ENCODE measurements around the gene ZNF184.

ZNF184 gene

DNA sequence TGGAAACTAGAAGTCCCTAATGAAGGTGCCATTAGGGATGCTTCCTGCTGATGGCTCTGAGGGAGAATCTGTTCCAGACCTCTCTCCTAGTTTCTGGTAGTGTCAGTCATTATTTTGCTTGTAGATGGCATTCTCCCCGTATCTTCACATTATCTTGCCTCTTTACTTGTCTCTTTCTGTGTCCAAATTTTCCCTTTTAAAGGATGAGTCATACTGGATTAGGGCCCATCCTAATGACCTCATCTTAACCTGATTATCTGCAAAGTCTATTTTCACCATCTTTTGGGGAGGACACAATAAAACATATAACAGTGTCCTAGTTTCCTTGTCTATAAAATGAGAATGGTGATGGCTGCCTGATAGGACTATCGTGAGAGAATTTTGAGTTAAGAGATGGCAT, 57.0 kb downstream of the ZNF184 start:
- Histone ChIP-seq H3K4me3 (ENCODE audit: low read depth, low read length) (no peak overlapping the region), H3K14ac (ENCODE audit: low read length) (no peak overlapping the region), H3K79me1 (ENCODE audit: low read length) (no peaks in the 10 kb centered on the region), H3K79me2 (ENCODE audit: control insufficient read depth, insufficient read depth, low read length, poor library complexity) (no peaks in the 10 kb centered on the region), H2AK5ac (ENCODE audit: low read length) (no peak overlapping the region), H3K4me1 (ENCODE audit: control insufficient read depth in 1 of 2, insufficient read depth in 2 of 2, low read length in 2 of 2) (no peaks in the 10 kb centered on the region), H3K4ac (ENCODE audit: low read depth, low read length) (no peak overlapping the region), H3K23ac (ENCODE audit: low read length) (no peak overlapping the region), H3K27ac (ENCODE audit: low read depth, low read length) (no peak overlapping the region), H3K18ac (ENCODE audit: low read length) (no peak overlapping the region), H4K12ac (ENCODE audit: low read depth, low read length) (no peak overlapping the region), H3K4me2 (ENCODE audit: low read length) (no peak overlapping the region), H2BK120ac (ENCODE audit: insufficient read depth, low read length, poor library complexity) (no peak overlapping the region), H4K8ac (ENCODE audit: low read depth, low read length) (no peak overlapping the region), H3K36me3 (ENCODE audit: control insufficient read depth in 1 of 2, insufficient read depth in 2 of 2, low read length in 2 of 2) (no peaks in the 10 kb centered on the region), H3K27me3 (ENCODE audit: insufficient read depth, low read length) (no peaks in the 10 kb centered on the region), H2BK5ac (ENCODE audit: low read depth, low read length, poor library complexity) (no peak overlapping the region), H2AFZ (ENCODE audit: insufficient read depth, low read length, poor library complexity) (no peak overlapping the region), H2BK12ac (ENCODE audit: low read length) (no peak overlapping the region), H4K91ac (ENCODE audit: low read depth, low read length) (no peak overlapping the region), H3K9ac (ENCODE audit: low read length) (no peak overlapping the region), H3K9me3 (ENCODE audit: insufficient read depth, low read depth, low read length) (peaks cover 4% of the 10 kb centered on the region)
- no peak for DNase-seq
- WGBS (ENCODE audit: extremely low coverage, insufficient coverage, insufficient read length): no CpG with 5 or more reads among the region's 2 CpGs

DNA sequence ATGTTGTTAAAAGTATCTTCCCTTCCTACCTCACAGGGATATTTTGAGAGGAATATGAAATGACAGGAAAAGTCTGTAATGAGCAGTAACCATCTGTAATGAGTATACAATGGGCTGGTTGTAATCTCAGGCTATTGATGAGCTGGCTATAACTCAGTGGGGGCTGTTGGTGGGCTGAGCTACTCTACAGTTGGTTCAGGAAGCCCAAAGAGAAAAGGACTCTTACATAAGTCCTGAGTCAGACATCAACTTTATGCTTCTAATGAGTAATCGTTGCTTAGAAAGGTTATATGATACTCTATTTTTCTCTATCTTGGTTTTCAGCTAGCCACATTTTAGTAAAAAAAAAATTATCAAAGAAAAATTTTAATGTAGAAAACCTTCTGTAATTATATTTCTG, 57.9 kb downstream of the ZNF184 start:
- Histone ChIP-seq H3K4ac (ENCODE audit: low read depth, low read length) (no peak overlapping the region), H3K4me3 (ENCODE audit: low read depth, low read length) (no peak overlapping the region), H4K91ac (ENCODE audit: low read depth, low read length) (no peak overlapping the region), H3K36me3 (ENCODE audit: control insufficient read depth in 1 of 2, insufficient read depth in 2 of 2, low read length in 2 of 2) (no peaks in the 10 kb centered on the region), H2BK120ac (ENCODE audit: insufficient read depth, low read length, poor library complexity) (no peak overlapping the region), H4K12ac (ENCODE audit: low read depth, low read length) (no peak overlapping the region), H3K79me1 (ENCODE audit: low read length) (no peaks in the 10 kb centered on the region), H3K79me2 (ENCODE audit: control insufficient read depth, insufficient read depth, low read length, poor library complexity) (no peaks in the 10 kb centered on the region), H2BK5ac (ENCODE audit: low read depth, low read length, poor library complexity) (no peak overlapping the region), H2AFZ (ENCODE audit: insufficient read depth, low read length, poor library complexity) (no peak overlapping the region), H3K4me1 (ENCODE audit: control insufficient read depth in 1 of 2, insufficient read depth in 2 of 2, low read length in 2 of 2) (no peaks in the 10 kb centered on the region), H3K18ac (ENCODE audit: low read length) (no peak overlapping the region), H3K9me3 (ENCODE audit: insufficient read depth, low read depth, low read length) (peaks cover 4% of the 10 kb centered on the region), H3K4me2 (ENCODE audit: low read length) (no peak overlapping the region), H3K14ac (ENCODE audit: low read length) (no peak overlapping the region), H4K8ac (ENCODE audit: low read depth, low read length) (no peak overlapping the region), H3K23ac (ENCODE audit: low read length) (no peak overlapping the region), H2BK12ac (ENCODE audit: low read length) (no peak overlapping the region), H3K27ac (ENCODE audit: low read depth, low read length) (no peak overlapping the region), H3K9ac (ENCODE audit: low read length) (no peak overlapping the region), H3K27me3 (ENCODE audit: insufficient read depth, low read length) (no peaks in the 10 kb centered on the region), H2AK5ac (ENCODE audit: low read length) (no peak overlapping the region)
- no peak for DNase-seq
- WGBS (ENCODE audit: extremely low coverage, insufficient coverage, insufficient read length): no CpG with 5 or more reads among the region's 1 CpG

DNA sequence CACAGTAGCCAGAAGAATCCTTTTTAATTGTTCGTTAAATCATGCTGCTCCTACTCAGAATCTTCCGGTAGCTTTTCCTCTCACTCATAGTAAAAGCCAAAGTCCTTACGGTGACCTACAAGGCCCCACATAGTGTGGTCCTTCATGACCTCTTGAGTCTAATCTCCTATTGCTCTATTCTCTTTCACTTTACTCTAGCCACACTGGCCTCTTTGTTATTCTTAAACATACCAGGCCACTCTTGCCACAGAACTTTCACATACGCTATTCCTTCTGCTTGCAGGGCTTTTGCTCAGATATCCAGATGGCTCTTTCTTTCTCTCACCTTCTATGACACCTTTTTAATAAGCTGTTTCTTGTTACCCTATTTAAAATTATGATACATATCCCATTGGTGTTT, 58.6 kb downstream of the ZNF184 start:
- Histone ChIP-seq H3K4me1 (ENCODE audit: control insufficient read depth in 1 of 2, insufficient read depth in 2 of 2, low read length in 2 of 2) (no peaks in the 10 kb centered on the region), H3K23ac (ENCODE audit: low read length) (no peak overlapping the region), H3K4ac (ENCODE audit: low read depth, low read length) (no peak overlapping the region), H3K4me2 (ENCODE audit: low read length) (no peak overlapping the region), H4K91ac (ENCODE audit: low read depth, low read length) (no peak overlapping the region), H2AFZ (ENCODE audit: insufficient read depth, low read length, poor library complexity) (no peak overlapping the region), H3K79me2 (ENCODE audit: control insufficient read depth, insufficient read depth, low read length, poor library complexity) (no peaks in the 10 kb centered on the region), H3K14ac (ENCODE audit: low read length) (no peak overlapping the region), H4K8ac (ENCODE audit: low read depth, low read length) (no peak overlapping the region), H2BK120ac (ENCODE audit: insufficient read depth, low read length, poor library complexity) (no peak overlapping the region), H3K27ac (ENCODE audit: low read depth, low read length) (no peak overlapping the region), H3K4me3 (ENCODE audit: low read depth, low read length) (no peak overlapping the region), H2BK12ac (ENCODE audit: low read length) (no peak overlapping the region), H3K9ac (ENCODE audit: low read length) (no peak overlapping the region), H3K27me3 (ENCODE audit: insufficient read depth, low read length) (no peaks in the 10 kb centered on the region), H2AK5ac (ENCODE audit: low read length) (no peak overlapping the region), H3K18ac (ENCODE audit: low read length) (no peak overlapping the region), H4K12ac (ENCODE audit: low read depth, low read length) (no peak overlapping the region), H3K36me3 (ENCODE audit: control insufficient read depth in 1 of 2, insufficient read depth in 2 of 2, low read length in 2 of 2) (no peaks in the 10 kb centered on the region), H3K79me1 (ENCODE audit: low read length) (no peaks in the 10 kb centered on the region), H2BK5ac (ENCODE audit: low read depth, low read length, poor library complexity) (no peak overlapping the region), H3K9me3 (ENCODE audit: insufficient read depth, low read depth, low read length) (peaks cover 4% of the 10 kb centered on the region)
- DNase-seq: no peak
- no CpG with 5 or more reads among the region's 4 CpGs for WGBS (ENCODE audit: extremely low coverage, insufficient coverage, insufficient read length)

DNA sequence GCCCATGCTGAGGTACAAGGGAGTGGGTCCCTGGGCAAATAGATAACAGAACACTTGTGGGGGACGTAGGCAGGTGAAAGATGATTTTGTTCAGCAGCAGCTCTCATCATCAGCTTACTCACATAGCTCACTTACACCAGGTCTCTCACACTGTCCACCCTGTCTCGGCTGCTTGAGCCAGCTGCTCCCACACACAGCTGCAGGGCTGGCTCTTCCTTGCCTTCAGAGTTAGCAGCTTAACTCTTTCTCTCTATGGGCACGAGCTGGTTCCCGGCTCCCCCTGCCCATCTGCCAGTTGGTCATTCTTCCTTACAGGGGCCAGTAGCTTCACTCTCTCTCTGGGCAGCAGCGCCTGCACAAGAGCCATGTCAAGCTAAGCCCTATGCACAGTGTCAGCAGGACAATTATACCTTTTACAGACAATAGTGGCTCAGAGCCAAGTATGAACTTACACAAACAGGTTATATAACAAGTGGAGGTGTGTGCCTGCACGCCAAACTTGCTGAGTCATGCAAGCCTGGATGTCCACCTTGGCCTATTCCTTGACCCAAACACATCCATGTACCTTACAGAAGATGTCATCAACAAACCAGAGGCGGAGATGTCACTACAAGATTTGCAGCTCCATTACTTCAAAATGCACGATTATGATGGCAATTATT, 65.6 kb downstream of the ZNF184 start:
- Histone ChIP-seq H4K8ac (ENCODE audit: low read depth, low read length) (no peak overlapping the region), H3K23ac (ENCODE audit: low read length) (no peak overlapping the region), H3K9ac (ENCODE audit: low read length) (no peak overlapping the region), H3K4ac (ENCODE audit: low read depth, low read length) (no peak overlapping the region), H2BK12ac (ENCODE audit: low read length) (no peak overlapping the region), H4K91ac (ENCODE audit: low read depth, low read length) (no peak overlapping the region), H4K12ac (ENCODE audit: low read depth, low read length) (no peak overlapping the region), H3K4me2 (ENCODE audit: low read length) (no peak overlapping the region), H3K4me3 (ENCODE audit: low read depth, low read length) (no peak overlapping the region), H3K18ac (ENCODE audit: low read length) (no peak overlapping the region), H3K27me3 (ENCODE audit: insufficient read depth, low read length) (no peaks in the 10 kb centered on the region), H3K14ac (ENCODE audit: low read length) (no peak overlapping the region), H3K79me2 (ENCODE audit: control insufficient read depth, insufficient read depth, low read length, poor library complexity) (no peaks in the 10 kb centered on the region), H2BK5ac (ENCODE audit: low read depth, low read length, poor library complexity) (no peak overlapping the region), H3K9me3 (ENCODE audit: insufficient read depth, low read depth, low read length) (peaks cover 4% of the 10 kb centered on the region), H2BK120ac (ENCODE audit: insufficient read depth, low read length, poor library complexity) (no peak overlapping the region), H3K4me1 (ENCODE audit: control insufficient read depth in 1 of 2, insufficient read depth in 2 of 2, low read length in 2 of 2) (no peaks in the 10 kb centered on the region), H3K36me3 (ENCODE audit: control insufficient read depth in 1 of 2, insufficient read depth in 2 of 2, low read length in 2 of 2) (peaks cover 0 to 2% of the 10 kb centered on the region in 2 experiments), H2AK5ac (ENCODE audit: low read length) (no peak overlapping the region), H3K79me1 (ENCODE audit: low read length) (no peaks in the 10 kb centered on the region), H3K27ac (ENCODE audit: low read depth, low read length) (no peak overlapping the region), H2AFZ (ENCODE audit: insufficient read depth, low read length, poor library complexity) (no peak overlapping the region)
- DNase-seq: no peak
- no CpG with 5 or more reads among the region's 8 CpGs for WGBS (ENCODE audit: extremely low coverage, insufficient coverage, insufficient read length)

Measured in trophoblast cell (in vitro differentiated cells and primary cell).